Esophagus squamous epithelium (tissue), 5 donors: ENCODE data around the gene KRTAP17-1. TPM values are rescaled to one million over a fixed set of nuclear protein-coding genes. Genes with fewer than 3 reads are reported as not detected.

Experiments used
- DNase-seq: peaks from one replicate; lab custom pipeline; 2025; lab: John Stamatoyannopoulos, UW
- H3K27ac ChIP-seq, 4 donors: fragments of 200-600 bp; sonication (generic); one replicate each; pipeline ENCODE4 v1.5.1; 2016 to 2019; ENCODE audit warnings: mild to moderate bottlenecking in 1 of 4
- H3K27me3 ChIP-seq, 4 donors: fragments of 200-600 bp; sonication (generic); 1 replicate in 3 of 4; 2 replicates in 1 of 4; pipeline versions ENCODE4 v1.5.1 to v1.6.0; 2017 to 2021; ENCODE audit warnings: antibody characterized with exemption in 1 of 4
- H3K36me3 ChIP-seq, 3 donors: fragments of 200-600 bp; sonication (generic); one replicate each; pipeline ENCODE4 v1.5.1; 2016 to 2019
- H3K4me1 ChIP-seq, 3 donors: fragments of 200-600 bp; sonication (generic); one replicate each; pipeline ENCODE4 v1.5.1; 2017 to 2019
- H3K4me3 ChIP-seq, 4 donors: fragments of 200-600 bp; sonication (generic); 1 replicate in 3 of 4; 2 replicates in 1 of 4; pipeline ENCODE4 v1.5.1; 2016 to 2019; ENCODE audit warnings: mild to moderate bottlenecking in 2 of 4, moderate library complexity in 1 of 4
- H3K9me3 ChIP-seq, 3 donors: fragments of 200-600 bp; sonication (generic); one replicate each; pipeline ENCODE4 v1.5.1; 2016 to 2019
- CTCF ChIP-seq, 6 experiments: fragments of 450-650 bp in 4 of 6; fragments of 200-600 bp in 2 of 6; sonication (generic) in 2 of 6; IDR thresholded peaks; one replicate each; pipeline ENCODE4 v1.5.1; 2016 to 2019; ENCODE audit warnings: antibody characterized with exemption in 6 of 6, mild to moderate bottlenecking in 4 of 6, moderate library complexity in 4 of 6
- POLR2A ChIP-seq, 4 donors: fragments of 450-650 bp; IDR thresholded peaks; one replicate each; pipeline ENCODE4 v1.6.1; 2017; ENCODE audit warnings: antibody characterized with exemption in 4 of 4, mild to moderate bottlenecking in 4 of 4, moderate library complexity in 3 of 4
- WGBS, 2 donors: methylation state at CpG; one replicate each; pipeline ENCODE4 v1.1.5; 2018; 5-methylcytosine and 5-hydroxymethylcytosine counted together
- intact Hi-C: fragments of 100-400 bp; cut with DNase I; formaldehyde crosslinking; loops from one replicate; pipeline ENCODE4 v1.15.0; 2022
- total RNA-seq, 4 donors: library from RNA; depleted of rRNA; stranded (reverse); fragments of >200 nt; gene quantifications; one replicate each; pipeline ENCODE4 v1.1.0, GENCODE V29; 2016
- donor health status: DM: yes; HTN: yes; CAD: no.

KRTAP17-1 gene
- total RNA-seq, 4 donors from 2014 or later = not detected

- H3K27me3 ChIP-seq = no peaks in the 10 kb centered on the region
- H3K4me3 ChIP-seq = no peak overlapping the region
- 75 to 90% methylated on average over 2 of the region's 2 CpGs for WGBS, 2 donors
- H3K27ac ChIP-seq = no peak overlapping the region
- DNase-seq = no peak
- TF ChIP-seq POLR2A (IDR thresholded peaks at IDR 0.05) (no peak), CTCF (IDR thresholded peaks at IDR 0.05) (no peak)
- H3K4me1 ChIP-seq = peaks cover 0 to 34% (median 4%) of the 10 kb centered on the region in 3 donors
- intact Hi-C loops = no loop called here
- no peaks in the 10 kb centered on the region for H3K9me3 ChIP-seq
- H3K36me3 ChIP-seq = no peaks in the 10 kb centered on the region
Observed at GRCh38 chr17:41332239-41332638, 16.7 kb upstream of the KRTAP17-1 start.

GRCh38 chr17:41331606-41332005 is 16.1 kb upstream of the KRTAP17-1 start:
- Histone ChIP-seq H3K27ac (no peak overlapping the region), H3K27me3 (no peaks in the 10 kb centered on the region), H3K4me3 (no peak overlapping the region), H3K4me1 (peaks cover 0 to 38% (median 4%) of the 10 kb centered on the region in 3 donors), H3K9me3 (no peaks in the 10 kb centered on the region), H3K36me3 (no peaks in the 10 kb centered on the region)
- DNase-seq = no peak
- 84 to 93% methylated on average over 4 to 7 of the region's 7 CpGs for WGBS, 2 donors
- intact Hi-C loops = no loop called here
- TF ChIP-seq POLR2A (IDR thresholded peaks at IDR 0.05) = no peak
- no peak for TF ChIP-seq CTCF (IDR thresholded peaks at IDR 0.05)

GRCh38 chr17:41329279-41329948 is 13.9 kb upstream of the KRTAP17-1 start:
- peaks cover 0 to 20% (median 0%) of the 10 kb centered on the region in 3 donors for H3K4me1 ChIP-seq
- no peak overlapping the region for H3K4me3 ChIP-seq
- intact Hi-C loops = no loop called here
- no peak for DNase-seq
- WGBS, 2 donors = 42 to 51% methylated on average over 4 to 5 of the region's 13 CpGs
- H3K36me3 ChIP-seq = no peaks in the 10 kb centered on the region
- H3K9me3 ChIP-seq = no peaks in the 10 kb centered on the region
- H3K27ac ChIP-seq = no peak overlapping the region
- no peaks in the 10 kb centered on the region for H3K27me3 ChIP-seq
- TF ChIP-seq POLR2A (IDR thresholded peaks at IDR 0.05) = no peak
- TF ChIP-seq CTCF (IDR thresholded peaks at IDR 0.05) = peak; percentile 32 to 77 (median 48)

GRCh38 chr17:41328207-41328606 is 12.7 kb upstream of the KRTAP17-1 start:
- Histone ChIP-seq H3K27ac (no peak overlapping the region), H3K4me3 (no peak overlapping the region), H3K36me3 (no peaks in the 10 kb centered on the region), H3K27me3 (no peaks in the 10 kb centered on the region), H3K9me3 (no peaks in the 10 kb centered on the region), H3K4me1 (peaks cover 0 to 25% (median 0%) of the 10 kb centered on the region in 3 donors)
- no peak for TF ChIP-seq POLR2A (IDR thresholded peaks at IDR 0.05)
- TF ChIP-seq CTCF (IDR thresholded peaks at IDR 0.05) = no peak
- no peak for DNase-seq
- intact Hi-C loops = no loop called here
- WGBS, 2 donors = 100% methylated on average over 1 of the region's 7 CpGs; no CpG with 5 or more reads in 1 of the 2 donors

- no peaks in the 10 kb centered on the region for H3K27me3 ChIP-seq
- intact Hi-C loops = no loop called here
- H3K4me3 ChIP-seq = no peak overlapping the region
- H3K9me3 ChIP-seq = no peaks in the 10 kb centered on the region
- no peak for DNase-seq
- H3K36me3 ChIP-seq = no peaks in the 10 kb centered on the region
- TF ChIP-seq CTCF (IDR thresholded peaks at IDR 0.05) = no peak
- no peak for TF ChIP-seq POLR2A (IDR thresholded peaks at IDR 0.05)
- no peak overlapping the region for H3K27ac ChIP-seq
- 94% methylated on average over 3 of the region's 8 CpGs; no CpG with 5 or more reads in 1 of the 2 donors for WGBS, 2 donors
- peaks cover 0 to 26% (median 0%) of the 10 kb centered on the region in 3 donors for H3K4me1 ChIP-seq
Observed at GRCh38 chr17:41327411-41328120, 12.1 kb upstream of the KRTAP17-1 start.
